GM19467 (cell line): ENCODE measurements around the gene NOL4L.

Experiments
- ATAC-seq: cut with Tn5 transposase; IDR thresholded peaks from one replicate; pipeline ENCODE4 v1.9.1; 2021; ENCODE audit warnings: mild to moderate bottlenecking, moderate library complexity; ENCODE audit not compliant: unreplicated experiment

Gene NOL4L

GRCh38 chr20:32585011-32585585, at the start of gene NOL4L:
Gene NOL4L, minus strand, starts transcription at chr20:32585333. Its CDS starts 443 bp downstream, at chr20:32584890.
- no peak for ATAC-seq

GRCh38 chr20:32634041-32634805, 49.1 kb upstream of the NOL4L start:
- ATAC-seq = no peak

- ATAC-seq = no peak
Observed at GRCh38 chr20:32632461-32633354, 47.6 kb upstream of the NOL4L start.

GRCh38 chr20:32631933-32632460, 46.9 kb upstream of the NOL4L start:
- ATAC-seq = no peak

GRCh38 chr20:32629813-32630212, 44.7 kb upstream of the NOL4L start:
- ATAC-seq = no peak

- no peak for ATAC-seq
Observed at GRCh38 chr20:32628960-32629530, 43.9 kb upstream of the NOL4L start.

- ATAC-seq = no peak
Observed at GRCh38 chr20:32626859-32627636, 41.9 kb upstream of the NOL4L start.

- no peak for ATAC-seq
Observed at GRCh38 chr20:32626407-32626806, 41.3 kb upstream of the NOL4L start.

- ATAC-seq = no peak
Observed at GRCh38 chr20:32625996-32626395, 40.9 kb upstream of the NOL4L start.

GRCh38 chr20:32624687-32625345, 39.7 kb upstream of the NOL4L start:
- ATAC-seq = no peak

- no peak for ATAC-seq
Observed at GRCh38 chr20:32623667-32624157, 38.6 kb upstream of the NOL4L start.

- ATAC-seq = no peak
Observed at GRCh38 chr20:32622585-32623468, 37.7 kb upstream of the NOL4L start.

- ATAC-seq = no peak
Observed at GRCh38 chr20:32621891-32622584, 36.9 kb upstream of the NOL4L start.

- ATAC-seq = no peak
Observed at GRCh38 chr20:32621071-32621890, 36.1 kb upstream of the NOL4L start.

GRCh38 chr20:32619586-32619985, 34.5 kb upstream of the NOL4L start:
- no peak for ATAC-seq

GRCh38 chr20:32614772-32615171, 29.6 kb upstream of the NOL4L start:
- no peak for ATAC-seq

GRCh38 chr20:32614303-32614702, 29.2 kb upstream of the NOL4L start:
- ATAC-seq = no peak
